IPS-11a (cell line): ENCODE measurements around the gene PPP4R1.

Experiments
- H3K4me3 ChIP-seq: one replicate; pipeline ENCODE4 v1.5.1; 2013; ENCODE audit warnings: low read depth, low read length, control low read depth

Gene PPP4R1

DNA sequence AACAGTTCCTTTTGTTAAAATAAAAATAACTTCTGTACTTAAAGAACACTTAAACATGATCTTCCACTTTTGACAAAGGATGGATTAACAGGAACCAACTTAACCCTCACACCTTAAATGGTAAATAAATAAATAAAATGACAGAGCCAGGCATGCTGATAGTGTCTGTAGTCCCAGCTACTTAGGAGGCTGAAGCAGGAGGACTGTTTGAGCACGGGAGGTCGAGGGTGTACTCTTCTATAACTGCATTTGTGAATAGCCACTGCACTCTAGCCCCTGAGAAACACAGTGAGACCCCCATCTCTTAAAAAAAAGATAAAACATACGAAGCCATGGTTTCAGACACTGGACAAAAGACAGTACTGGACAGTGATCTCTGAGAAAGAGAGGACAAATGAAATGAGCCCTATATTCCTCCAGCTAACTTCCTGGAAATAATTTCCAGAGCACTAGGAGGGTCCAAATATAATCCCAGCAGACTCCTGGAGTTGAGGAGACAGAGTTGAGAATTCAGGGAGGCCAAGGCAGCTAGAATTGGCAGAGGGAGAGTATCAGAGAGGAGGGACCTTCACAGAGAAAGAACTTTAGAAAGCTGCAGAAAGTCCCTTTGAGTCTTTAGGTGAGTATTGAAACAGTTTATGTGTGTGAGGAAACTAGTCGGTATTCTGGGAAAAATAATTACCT lies 17.4 kb downstream of the PPP4R1 start:
- H3K4me3 ChIP-seq, result no peak overlapping the region

DNA sequence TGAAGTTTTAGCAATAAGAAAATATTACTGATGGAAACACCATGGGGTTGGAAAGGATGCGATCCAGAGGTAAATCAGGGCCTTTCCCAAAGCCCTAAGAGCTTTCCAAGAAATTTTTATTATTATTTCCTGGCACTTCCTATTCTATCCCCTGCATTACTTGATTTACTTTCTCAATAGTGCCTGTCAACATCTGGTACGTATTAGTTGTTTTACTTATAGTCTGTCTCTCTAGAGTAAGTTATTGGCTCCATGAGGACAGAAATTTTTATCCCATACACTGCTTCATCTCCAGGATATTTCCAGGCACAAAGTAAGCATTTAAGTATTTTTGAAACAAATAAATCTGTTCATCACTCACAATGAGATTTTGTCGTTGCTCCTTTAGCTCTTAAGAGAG lies 18.1 kb downstream of the PPP4R1 start:
- H3K4me3 ChIP-seq, result no peak overlapping the region

DNA sequence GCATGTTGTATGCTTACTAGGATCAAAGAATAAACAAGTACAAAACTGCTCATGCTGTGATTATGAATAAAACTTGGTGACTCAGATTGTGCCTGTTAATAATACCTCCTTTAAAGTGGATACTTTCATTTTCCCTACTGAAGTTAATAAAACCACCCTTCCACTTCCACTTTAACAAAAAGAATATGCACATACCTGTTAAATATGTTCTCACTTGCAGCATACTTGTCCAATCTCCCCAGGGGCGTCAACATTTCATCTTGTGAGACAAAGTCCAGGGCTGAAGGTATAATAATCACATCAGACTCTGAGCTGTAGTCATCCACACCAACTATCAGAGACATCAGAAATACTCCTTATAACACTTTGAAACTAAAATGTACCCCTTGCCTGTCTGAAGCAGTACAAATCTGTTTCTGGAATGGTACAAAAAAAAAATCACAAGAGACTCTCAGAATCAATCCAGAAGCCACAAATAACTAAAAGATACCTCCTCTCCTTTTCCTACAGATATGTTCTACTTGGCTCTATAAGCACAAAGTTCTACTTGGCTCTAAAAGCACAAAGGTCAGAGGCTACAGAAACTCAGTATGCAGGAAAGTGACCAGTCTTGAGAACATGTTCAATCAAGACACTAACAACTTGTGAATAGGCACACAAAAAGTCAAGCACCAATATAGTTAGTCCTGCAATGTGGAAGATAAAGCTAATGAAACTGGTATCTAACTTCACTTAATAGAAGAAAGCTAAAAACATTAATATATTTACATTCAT lies 19.3 kb downstream of the PPP4R1 start:
- no peak overlapping the region for H3K4me3 ChIP-seq

DNA sequence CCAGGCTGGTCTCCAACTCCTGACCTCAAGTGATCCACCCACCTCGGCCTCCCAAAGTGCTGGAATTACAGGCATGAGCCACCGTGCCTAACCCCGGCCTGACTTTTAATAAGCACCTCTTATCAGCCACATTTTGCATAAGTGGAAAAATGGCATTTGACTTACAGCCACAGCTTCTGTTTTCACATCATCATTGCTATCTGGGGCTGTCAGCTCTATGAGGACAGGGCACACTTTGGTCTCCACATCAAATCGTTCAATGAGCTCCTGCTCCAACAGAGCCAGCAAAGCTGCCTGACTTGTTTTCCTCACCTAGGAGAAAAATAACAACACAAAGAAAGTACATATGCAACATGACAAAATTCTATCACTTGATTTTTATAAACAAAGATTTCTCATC lies 26.4 kb downstream of the PPP4R1 start:
- no peak overlapping the region for H3K4me3 ChIP-seq

DNA sequence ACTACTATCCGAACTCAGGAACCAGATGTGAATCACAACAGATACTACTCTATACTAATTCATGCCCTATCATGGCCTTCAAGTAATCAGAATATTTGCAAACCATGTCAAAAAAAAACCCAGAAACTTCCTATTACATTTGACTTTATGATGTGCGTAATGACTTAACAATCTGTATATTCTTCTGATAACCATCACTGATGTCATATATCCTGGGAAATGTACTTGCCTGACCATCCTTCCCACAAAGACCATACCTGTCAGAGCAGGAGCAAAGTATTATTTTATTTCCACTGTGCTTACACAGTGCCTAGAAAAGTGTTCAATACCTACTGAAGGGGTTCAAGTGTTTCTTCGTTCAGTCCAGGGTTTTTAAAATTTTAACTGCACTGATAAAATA lies 27.5 kb downstream of the PPP4R1 start:
- H3K4me3 ChIP-seq, result no peak overlapping the region

DNA sequence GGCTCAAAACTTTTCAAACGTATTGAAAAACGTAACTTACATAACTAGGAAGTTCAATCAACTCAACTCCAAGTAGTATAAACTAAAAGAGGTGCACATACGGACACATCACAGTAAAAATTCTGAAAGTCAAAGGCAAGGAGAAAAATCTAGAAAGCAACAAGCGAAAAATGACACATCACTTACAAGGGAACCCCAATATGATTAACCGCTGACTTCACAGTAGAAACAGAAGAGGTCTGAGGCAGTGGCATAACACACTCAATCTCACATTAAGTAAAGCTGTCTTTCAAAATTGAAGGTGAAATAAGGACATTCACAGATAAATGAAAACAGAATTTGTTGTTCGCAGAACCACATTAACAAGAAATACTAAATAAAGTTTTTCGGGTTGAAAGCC lies 32.7 kb downstream of the PPP4R1 start:
- H3K4me3 ChIP-seq, result no peak overlapping the region

DNA sequence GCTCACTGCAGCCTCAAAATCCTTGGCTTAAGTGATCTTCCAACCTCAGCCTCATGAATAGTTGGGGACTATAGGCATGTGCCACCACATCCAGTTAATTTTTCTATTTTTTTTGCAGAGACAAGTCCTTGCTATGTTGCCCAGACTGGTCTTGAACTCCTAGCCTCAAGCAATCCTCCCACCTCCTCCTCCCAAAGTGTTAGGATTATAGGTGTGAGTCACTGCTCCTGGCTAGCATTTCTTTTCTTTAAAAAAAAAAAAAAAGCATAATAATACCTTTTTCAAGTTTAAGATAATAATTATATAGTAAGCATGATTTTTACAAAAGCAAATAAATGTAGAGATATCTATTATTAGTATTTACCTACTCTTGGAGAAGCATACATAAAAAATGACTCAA lies 36.1 kb downstream of the PPP4R1 start:
- H3K4me3 ChIP-seq, result no peak overlapping the region

DNA sequence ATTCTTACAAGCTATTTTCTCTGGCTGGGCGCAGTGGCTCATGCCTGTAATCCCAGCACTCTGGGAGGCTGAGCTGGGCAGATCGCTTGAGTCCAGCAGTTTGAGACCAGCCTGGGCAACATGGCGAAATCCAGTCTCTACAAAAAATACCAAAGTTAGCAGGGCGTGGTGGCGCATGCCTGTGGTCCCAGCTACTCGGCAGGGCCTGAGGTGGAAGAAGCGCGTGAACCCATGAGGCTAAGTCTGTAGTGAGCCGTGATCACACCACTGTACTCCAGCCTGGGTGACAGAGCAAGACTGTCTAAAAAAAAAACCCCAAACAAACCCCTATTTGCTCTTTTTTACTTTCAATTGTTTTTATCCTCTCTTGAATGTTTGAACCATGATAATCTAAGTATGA lies 37.0 kb downstream of the PPP4R1 start:
- no peak overlapping the region for H3K4me3 ChIP-seq

DNA sequence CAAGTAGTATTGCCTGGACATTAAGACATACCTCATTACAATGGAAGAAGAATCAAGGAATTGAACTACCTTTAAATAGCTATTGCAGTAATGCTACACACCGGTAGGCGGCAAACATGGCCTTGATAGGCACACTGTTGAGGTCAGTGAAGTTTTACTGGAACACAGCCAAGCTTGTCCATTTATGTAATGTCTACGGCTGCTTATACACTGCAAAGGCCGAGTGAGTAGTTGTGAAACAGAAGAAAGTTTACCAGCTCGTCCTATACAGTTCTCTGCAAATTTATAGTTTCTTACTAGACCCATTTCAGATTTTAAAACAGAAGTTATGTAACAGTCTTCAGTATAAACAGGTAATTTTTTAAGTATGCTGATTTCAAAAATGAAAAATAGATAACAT lies 38.8 kb downstream of the PPP4R1 start:
- no peak overlapping the region for H3K4me3 ChIP-seq

DNA sequence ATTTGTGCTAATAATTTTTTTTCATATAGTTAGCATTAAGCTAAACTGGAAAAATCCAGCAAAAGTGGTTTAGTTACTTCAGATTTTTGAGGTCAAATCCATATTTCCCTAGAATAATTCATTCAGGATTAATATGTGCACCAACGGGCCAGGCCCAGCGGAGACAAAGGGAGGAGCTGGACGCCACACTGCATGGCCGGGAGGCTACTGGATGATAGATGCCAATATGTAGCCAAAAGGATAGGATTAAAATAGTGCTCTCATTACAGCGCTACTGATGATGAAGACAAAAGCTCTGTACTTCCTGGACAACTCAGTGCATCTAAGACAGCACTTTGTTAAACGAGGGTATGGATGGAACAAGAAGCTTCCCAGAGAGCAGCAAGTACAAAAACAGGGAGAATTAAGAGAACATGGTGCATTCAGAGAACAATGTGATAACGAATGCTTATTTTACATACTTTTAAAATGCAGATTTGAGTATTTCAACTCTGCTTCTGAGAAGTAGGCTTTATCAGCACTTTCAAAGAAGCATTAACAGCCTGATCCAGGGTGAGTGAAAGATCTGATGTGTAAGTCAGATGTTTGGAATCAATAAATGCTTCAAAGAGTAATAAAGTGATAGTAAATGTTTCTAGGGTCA lies 39.8 kb downstream of the PPP4R1 start:
- H3K4me3 ChIP-seq, result no peak overlapping the region

DNA sequence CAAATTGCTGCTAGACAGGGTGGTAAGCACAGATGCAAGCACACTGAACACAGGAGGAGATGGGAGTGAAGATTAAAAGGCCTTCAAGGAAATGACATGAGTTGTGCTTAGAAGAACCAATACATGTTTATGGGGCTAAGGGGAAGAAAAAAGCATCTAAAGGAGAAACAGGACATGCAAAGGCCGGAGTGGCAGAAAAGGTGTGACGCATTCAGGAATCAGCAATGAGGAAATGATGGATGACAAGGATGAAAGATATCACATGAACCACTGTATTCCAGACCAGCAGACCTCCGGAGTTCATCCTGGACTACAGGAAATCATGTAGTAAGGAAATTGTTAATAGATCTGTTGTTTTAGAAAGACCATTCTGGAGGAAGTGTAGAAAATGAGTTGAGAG lies 42.8 kb downstream of the PPP4R1 start:
- no peak overlapping the region for H3K4me3 ChIP-seq

DNA sequence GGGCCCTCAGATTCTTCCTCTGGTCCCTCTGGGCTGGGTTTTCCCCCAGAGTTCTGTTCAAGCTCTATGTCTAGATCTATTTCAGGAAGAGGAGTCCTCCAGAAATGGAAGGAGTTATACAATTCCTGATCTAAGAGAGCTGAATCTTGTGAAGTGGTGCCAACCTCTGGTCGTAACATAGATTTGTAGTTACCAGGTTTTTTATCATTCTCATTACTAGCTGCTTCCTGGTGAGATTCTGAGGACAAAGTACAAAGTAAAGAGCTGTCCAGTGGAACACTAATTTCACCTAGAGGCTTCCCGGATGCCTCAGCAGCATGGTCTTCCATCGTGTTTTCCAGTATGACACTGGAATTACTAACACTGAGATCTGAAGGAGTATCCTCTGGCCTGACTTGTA lies 44.1 kb downstream of the PPP4R1 start:
- H3K4me3 ChIP-seq, result no peak overlapping the region

DNA sequence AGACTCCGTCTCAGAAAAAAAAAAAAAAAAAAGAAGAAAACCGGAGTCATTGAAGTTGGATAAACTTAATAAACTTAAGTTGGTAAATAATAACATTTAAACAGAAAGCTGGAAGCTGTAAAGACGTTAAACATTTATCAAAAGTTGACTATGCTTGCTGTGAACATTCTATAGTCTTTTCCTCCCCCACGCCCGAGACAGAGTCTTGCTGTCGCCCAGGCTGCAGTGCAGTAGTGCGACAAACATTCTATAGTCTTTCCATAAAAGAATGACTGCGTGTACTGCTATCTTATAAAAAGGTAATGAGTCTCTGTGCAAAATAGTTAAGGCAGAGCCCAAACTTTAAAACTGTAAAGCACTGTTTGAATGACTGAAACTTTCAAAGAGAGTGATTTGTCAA lies 45.2 kb downstream of the PPP4R1 start:
- no peak overlapping the region for H3K4me3 ChIP-seq

DNA sequence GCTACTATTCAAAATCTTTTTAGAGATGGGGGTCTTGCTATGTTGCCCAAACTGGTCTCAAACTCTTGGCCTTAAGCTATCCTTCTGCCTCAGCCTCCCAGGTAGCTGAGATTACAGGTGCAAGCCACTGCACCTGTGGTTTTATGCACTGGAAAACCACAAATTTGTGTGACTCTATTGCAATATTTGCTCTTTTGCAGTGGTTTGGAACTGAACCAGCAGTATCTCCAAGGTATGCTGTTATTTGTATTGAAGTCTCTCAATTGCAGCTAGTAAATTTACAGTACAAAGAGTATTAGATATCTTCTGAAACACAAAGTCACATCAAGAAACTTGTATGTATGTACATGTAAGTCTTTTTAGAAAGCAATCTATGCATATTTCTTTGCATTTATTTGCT lies 46.2 kb downstream of the PPP4R1 start:
- no peak overlapping the region for H3K4me3 ChIP-seq

DNA sequence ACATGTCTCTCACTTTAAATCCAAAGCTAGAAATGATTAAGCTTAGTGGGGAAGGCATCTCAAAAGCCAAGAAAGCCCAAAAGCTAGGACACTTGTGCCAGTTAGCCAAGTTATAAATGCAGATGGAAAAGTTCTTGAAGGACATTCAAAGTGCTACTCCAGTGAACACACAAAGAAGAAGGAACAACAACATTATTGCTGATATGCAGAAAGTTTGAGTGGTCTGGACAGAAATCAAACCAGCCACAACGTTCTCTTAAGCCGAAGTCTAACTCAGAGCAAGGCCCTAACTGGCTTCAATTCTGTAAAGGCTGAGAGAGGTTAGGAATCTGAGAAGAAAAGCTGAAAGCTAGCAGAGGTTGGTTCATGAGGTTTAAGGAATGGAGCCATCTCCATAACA lies 49.0 kb downstream of the PPP4R1 start:
- H3K4me3 ChIP-seq, result no peak overlapping the region

DNA sequence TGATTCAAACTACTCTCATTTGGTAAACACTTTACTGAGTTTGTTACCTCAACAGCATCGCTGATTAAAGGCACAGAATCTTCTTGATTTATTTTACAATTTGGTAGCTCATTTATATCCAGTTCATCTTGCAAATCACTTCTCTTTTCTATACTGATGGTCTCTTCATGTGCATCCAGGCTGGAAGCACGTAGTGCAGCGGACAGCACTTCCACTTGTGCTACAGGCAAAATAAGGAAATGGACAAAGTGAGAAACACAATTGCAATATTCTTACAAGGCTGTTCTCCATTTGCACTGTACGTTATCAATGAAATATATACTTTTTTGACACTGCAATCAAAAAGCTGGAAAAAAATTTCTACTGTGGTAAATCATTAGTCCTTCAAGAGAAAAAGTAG lies 51.0 kb downstream of the PPP4R1 start:
- H3K4me3 ChIP-seq, result no peak overlapping the region

DNA sequence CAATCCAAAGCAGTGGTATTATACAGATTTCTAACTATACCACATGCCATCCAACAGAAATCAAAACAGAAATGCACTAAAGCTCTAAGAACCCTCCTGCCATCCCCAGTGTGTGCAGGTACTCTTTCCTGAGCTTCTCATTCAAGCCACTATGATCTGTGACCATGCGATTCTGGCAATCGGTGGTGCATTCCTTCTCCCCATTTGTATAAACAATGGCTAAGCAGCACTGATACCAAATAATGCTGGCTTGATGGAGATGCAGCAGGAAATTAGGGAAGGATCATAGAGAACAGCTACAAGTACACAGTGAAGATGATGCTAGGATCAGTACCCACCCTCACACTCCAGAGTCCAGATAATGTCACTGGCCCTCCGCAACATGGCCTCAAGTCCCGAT lies 51.8 kb downstream of the PPP4R1 start:
- no peak overlapping the region for H3K4me3 ChIP-seq

DNA sequence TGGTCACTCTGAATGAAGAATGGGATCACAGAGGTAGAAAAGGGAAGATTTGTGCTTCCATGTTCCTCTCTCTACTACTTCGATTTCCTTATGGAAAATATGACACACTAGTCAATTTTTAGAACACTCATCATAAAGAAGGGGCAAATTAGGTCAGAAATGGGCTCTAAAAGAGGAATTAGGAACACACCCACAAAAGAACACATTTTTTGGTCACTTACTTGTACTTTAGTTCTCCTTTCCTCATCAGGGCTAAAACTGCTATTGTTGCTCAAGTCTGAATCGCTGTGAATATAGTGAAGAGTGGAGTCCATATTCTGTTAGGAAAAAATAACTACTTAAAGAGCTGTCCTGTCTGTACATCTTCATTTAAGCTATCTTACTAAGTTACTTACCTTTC lies 52.6 kb downstream of the PPP4R1 start:
- no peak overlapping the region for H3K4me3 ChIP-seq

DNA sequence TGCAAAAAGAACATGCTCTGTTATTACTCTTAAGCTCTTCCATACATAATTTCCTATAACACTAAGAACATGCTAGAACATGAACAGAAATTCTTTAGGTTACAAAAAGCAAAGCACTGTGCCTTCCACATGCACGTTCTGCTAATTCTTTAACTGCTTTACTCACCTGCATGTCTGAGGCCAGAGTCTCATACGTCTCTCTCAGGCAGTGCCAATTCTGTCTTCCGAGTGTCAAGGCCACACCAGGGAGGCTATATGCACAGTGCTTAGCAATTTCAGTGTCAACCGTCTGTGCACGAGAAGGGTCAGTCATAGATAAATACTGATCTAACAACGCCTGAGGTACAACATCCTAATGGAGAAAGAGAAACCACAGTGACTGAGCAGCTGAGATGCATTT lies 55.1 kb downstream of the PPP4R1 start:
- H3K4me3 ChIP-seq, result no peak overlapping the region

DNA sequence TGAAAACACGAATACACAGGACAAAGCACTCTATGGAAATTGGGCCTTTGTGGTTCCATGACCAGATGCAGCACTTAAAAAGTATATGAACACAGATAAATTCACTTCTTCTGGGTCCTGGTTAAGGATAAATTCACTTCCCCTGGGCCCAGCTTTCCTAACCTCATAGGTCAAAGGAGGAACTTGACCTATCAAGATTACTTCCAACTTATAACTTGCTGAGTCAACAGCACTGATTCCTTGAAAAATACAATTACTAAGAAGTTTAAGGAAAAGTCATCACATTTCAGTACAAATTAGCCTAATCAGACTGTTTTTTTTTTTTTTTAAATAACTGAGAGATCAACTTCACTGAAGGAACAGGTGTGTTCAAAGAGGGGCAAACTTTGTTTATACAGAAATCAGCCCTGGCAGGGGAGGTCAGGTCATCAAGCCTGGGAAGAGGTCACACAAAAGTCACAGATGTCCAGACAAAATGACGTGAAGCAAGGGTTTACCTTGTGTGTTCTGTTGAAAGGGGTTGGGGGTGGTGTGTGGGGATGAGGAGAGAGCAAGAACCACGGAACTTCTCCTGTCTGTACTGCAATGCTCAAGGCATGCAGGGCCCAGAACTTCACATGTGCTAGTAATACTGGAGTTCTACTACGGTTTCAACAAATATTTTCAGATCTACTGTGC lies 55.8 kb downstream of the PPP4R1 start:
- no peak overlapping the region for H3K4me3 ChIP-seq

DNA sequence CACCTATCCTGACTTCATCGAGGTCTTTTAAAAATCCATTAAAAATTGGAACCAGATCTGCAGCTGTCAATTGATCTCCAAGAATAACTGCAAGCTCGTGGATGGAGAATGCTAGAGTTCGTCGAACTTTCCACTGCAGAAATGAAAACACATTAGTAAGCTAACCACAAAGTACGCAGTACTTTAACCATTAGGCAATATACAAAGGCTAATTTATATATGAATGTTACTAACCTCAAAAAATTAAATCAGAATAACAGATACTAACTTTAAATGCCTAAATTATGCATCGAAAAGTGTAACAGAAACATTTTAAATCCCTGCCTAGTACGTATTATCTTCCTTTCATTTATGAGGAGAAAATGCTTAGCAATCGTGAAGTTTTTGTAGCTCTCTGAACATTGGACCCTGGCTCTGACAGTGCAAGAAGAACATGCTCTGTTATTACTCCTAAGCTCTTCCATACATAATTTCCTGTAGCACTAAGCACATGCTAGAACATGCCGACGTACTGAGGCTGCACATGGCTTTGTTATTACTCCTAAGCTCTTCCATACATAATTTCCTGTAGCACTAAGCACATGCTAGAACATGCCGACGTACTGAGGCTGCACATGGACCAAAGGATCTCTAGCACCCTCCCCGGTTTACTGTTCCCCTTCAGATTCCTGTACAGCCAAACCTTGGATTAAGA lies 57.0 kb downstream of the PPP4R1 start:
- H3K4me3 ChIP-seq, result no peak overlapping the region
